ENCODE results near the gene SULT1B1. TPM values are rescaled to one million over a fixed set of nuclear protein-coding genes. Genes with fewer than 3 reads are reported as not detected.

SULT1B1 gene
- total RNA-seq, result 1 to 10 TPM in 3 of 4 donors, under 1 TPM in 1; 0.51 to 2.4 (median 2.2) TPM

DNA sequence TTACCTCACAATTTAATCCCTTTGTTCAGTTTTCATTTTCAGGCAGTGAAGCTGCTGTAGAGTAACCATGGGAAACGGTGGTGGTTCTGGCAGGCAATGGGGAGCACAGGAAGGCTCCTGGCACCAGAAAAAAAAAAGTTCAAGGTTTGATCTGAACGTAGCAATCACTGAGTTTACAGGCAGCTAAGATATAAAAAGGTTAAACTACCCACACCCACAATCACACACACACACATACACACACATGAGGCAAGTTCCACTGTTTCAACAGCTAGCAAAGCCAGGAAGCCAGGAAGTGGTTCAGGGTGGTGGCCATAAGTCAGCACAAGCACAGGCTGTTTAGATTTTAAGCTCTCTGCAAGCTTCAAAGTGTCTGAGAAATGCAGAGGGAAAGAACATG lies at the start of gene SULT1B1:
TSS of gene SULT1B1 (minus strand) at position 166 of the 400 bp plus-strand sequence. CDS start 5,403 bp downstream, outside the sequence.
- Histone ChIP-seq H3K36me3 (no peaks in the 10 kb centered on the region), H3K4me1 (no peaks in the 10 kb centered on the region), H3K4me3 (no peak within 1 kb of the TSS), H3K9me3 (no peaks in the 10 kb centered on the region), H3K27me3 (no peaks in the 10 kb centered on the region), H3K27ac (no peak within 1 kb of the TSS)
- DNase-seq, result no peak
- TF ChIP-seq POLR2A (IDR thresholded peaks at IDR 0.05), result no peak
- TF ChIP-seq, protein P1, sequence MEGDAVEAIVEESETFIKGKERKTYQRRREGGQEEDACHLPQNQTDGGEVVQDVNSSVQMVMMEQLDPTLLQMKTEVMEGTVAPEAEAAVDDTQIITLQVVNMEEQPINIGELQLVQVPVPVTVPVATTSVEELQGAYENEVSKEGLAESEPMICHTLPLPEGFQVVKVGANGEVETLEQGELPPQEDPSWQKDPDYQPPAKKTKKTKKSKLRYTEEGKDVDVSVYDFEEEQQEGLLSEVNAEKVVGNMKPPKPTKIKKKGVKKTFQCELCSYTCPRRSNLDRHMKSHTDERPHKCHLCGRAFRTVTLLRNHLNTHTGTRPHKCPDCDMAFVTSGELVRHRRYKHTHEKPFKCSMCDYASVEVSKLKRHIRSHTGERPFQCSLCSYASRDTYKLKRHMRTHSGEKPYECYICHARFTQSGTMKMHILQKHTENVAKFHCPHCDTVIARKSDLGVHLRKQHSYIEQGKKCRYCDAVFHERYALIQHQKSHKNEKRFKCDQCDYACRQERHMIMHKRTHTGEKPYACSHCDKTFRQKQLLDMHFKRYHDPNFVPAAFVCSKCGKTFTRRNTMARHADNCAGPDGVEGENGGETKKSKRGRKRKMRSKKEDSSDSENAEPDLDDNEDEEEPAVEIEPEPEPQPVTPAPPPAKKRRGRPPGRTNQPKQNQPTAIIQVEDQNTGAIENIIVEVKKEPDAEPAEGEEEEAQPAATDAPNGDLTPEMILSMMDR (IDR thresholded peaks at IDR 0.05), result no peak
- intact Hi-C loops (cut with DNase I; ENCODE audit: low total_unique reads), result no loop called here

DNA sequence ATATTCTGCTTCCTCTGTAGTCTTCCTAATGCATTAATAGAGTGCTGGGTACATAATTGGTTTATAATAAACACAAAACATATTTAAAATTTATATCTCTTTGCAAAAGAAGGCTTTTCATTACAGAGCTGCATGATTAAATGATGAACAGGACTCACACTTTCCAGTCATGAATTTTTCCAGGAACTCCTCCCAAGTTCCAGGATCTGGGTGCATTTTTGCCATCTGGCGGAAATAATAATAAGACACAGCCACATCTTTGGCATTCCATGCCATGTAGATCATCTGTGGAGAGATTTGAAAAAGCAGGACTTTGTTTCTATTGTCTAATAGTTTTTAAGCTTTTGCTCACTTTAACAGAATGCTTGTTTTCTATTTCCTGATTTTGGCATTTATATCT lies 40.2 kb upstream of the SULT1B1 start:
- intact Hi-C loops (cut with DNase I; ENCODE audit: low total_unique reads), result no loop called here
- H3K4me3 ChIP-seq, result no peak overlapping the region
- H3K4me1 ChIP-seq, result no peaks in the 10 kb centered on the region
- TF ChIP-seq, protein P1 (IDR thresholded peaks at IDR 0.05), result no peak
- no peak for TF ChIP-seq POLR2A (IDR thresholded peaks at IDR 0.05)
- H3K27ac ChIP-seq, result no peak overlapping the region
- H3K36me3 ChIP-seq, result no peaks in the 10 kb centered on the region
- H3K9me3 ChIP-seq, result no peaks in the 10 kb centered on the region
- no peaks in the 10 kb centered on the region for H3K27me3 ChIP-seq
- DNase-seq, result no peak

DNA sequence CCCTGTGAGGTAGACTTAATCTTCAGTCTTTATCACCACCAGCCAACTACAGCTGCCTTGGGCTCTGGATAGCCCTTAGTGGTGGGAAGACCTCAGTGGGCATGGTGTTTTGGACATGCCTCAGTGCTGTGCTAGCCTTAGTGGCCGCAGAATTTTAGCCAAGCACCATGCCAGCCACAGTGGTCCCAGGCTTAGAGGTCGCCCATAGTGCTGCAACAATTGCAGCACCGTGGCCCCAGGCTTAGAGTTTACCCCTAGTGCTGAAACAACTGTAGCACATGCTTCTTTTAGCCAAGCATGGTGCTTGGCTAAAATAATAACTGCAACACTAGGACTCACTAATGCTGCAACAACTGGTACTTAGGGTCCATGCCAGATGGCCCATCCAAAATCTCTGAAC lies 38.9 kb upstream of the SULT1B1 start:
- DNase-seq, result no peak
- Histone ChIP-seq H3K9me3 (no peaks in the 10 kb centered on the region), H3K27ac (no peak overlapping the region), H3K36me3 (no peaks in the 10 kb centered on the region), H3K27me3 (no peaks in the 10 kb centered on the region), H3K4me3 (no peak overlapping the region), H3K4me1 (no peaks in the 10 kb centered on the region)
- TF ChIP-seq, protein P1 (IDR thresholded peaks at IDR 0.05), result no peak
- no peak for TF ChIP-seq POLR2A (IDR thresholded peaks at IDR 0.05)
- intact Hi-C loops (cut with DNase I; ENCODE audit: low total_unique reads), result no loop called here

DNA sequence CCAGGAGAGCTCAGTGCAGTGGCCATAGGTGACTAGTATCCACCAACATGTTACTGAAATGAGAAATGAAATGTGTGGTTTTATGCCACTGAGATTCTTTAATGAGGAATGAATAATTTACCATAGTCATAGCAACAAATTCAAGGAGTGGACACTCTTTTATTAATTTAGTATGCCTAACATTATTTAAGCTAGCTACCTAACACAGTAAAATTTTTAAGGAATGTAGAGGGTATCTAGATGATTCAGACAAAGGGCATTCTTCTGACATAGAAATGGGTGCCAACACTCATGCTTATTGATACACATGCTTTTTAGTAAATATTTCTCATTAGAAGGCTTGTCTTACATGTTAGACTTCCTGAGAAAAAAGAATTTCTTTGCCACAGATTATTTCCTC lies 33.3 kb upstream of the SULT1B1 start:
- Histone ChIP-seq H3K27ac (no peak overlapping the region), H3K36me3 (no peaks in the 10 kb centered on the region), H3K4me3 (no peak overlapping the region), H3K4me1 (no peaks in the 10 kb centered on the region), H3K27me3 (no peaks in the 10 kb centered on the region), H3K9me3 (no peaks in the 10 kb centered on the region)
- no peak for DNase-seq
- intact Hi-C loops (cut with DNase I; ENCODE audit: low total_unique reads), result no loop called here
- TF ChIP-seq POLR2A (IDR thresholded peaks at IDR 0.05), result no peak
- TF ChIP-seq, protein P1 (IDR thresholded peaks at IDR 0.05), result no peak

DNA sequence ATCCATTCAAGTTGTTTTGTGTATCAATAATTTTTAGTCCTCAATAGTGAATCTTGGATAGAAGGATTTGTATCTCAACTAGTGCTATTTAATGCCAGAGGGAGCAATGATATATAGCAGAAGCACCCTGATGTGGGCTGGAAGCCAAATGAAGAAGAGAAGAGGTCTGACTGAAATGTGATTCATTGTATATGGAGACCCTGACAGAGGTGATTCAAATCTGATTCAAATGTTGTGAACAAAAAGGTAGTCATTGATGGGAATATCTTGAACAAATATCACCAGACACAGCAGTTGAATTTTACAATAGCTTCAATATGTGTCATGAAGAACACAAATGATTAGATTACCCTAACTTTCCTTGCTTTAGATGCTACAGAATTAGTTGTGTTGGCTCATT lies 27.5 kb upstream of the SULT1B1 start:
- H3K4me1 ChIP-seq, result no peaks in the 10 kb centered on the region
- H3K36me3 ChIP-seq, result no peaks in the 10 kb centered on the region
- DNase-seq, result no peak
- H3K9me3 ChIP-seq, result no peaks in the 10 kb centered on the region
- H3K27ac ChIP-seq, result no peak overlapping the region
- H3K4me3 ChIP-seq, result no peak overlapping the region
- no peaks in the 10 kb centered on the region for H3K27me3 ChIP-seq
- no peak for TF ChIP-seq POLR2A (IDR thresholded peaks at IDR 0.05)
- TF ChIP-seq, protein P1 (IDR thresholded peaks at IDR 0.05), result no peak
- intact Hi-C loops (cut with DNase I; ENCODE audit: low total_unique reads), result no loop called here

All from uterus (tissue), 4 donors.